Measurements from ENCODE around the gene CAMTA1.

CAMTA1 gene

DNA sequence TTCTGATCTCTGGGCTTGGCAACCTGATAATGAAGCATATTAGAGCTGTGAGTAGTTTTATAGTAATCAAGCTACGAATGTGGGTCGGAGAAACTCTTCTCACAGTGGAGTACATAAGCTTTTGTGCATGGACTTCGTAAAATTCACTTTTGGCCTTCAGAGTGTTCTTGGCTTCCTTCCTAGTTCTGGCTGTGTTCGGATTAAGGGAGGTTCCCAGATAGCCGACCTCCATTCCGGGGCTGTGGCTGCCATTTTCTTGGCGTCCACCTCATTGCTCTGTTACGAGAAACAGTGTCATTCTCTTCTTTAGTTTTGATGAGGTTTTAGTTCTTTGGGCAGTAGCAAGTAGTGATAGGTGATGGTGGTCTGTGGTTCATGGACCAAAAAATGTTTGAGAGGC is 26.3 kb downstream of the CAMTA1 start:
- Histone ChIP-seq H3K9ac (ENCODE audit: low read depth, low read length) (no peak overlapping the region), H3K27me3 (ENCODE audit: control insufficient read depth, insufficient read depth, low read length) (no peaks in the 10 kb centered on the region), H3K9me3 (ENCODE audit: control insufficient read depth, insufficient read depth, low read length) (no peaks in the 10 kb centered on the region), H3K4me1 (ENCODE audit: control insufficient read depth, insufficient read depth, low read length) (peaks cover 8% of the 10 kb centered on the region; the same call in 1 of the 2 replicates), H3K27ac (ENCODE audit: low read depth, low read length) (no peak overlapping the region), H3K36me3 (ENCODE audit: control insufficient read depth, insufficient read depth, low read length) (no peaks in the 10 kb centered on the region; the same call in 1 of the 2 replicates), H3K4me3 (ENCODE audit: low read depth, low read length) (no peak overlapping the region)

DNA sequence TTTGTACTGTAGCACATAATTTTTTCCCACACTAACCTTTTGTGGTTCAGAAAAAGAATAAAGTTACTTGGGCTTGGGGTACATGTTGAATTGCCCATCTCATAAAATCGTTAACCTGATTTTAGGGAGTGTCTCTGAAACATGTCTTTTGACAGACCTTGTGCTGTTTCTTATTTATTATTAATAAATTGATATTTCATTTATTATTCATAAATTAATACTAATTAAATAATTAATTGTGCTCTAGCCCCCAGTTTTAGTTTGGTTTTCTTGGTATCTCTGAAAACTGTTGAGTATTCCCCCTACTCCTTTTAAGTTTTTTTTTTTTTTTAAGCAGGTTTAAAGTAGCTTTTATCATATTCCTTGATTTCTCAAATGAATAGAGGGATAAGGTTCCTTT is 27.9 kb downstream of the CAMTA1 start:
- Histone ChIP-seq H3K27me3 (ENCODE audit: control insufficient read depth, insufficient read depth, low read length) (no peaks in the 10 kb centered on the region), H3K9me3 (ENCODE audit: control insufficient read depth, insufficient read depth, low read length) (no peaks in the 10 kb centered on the region), H3K36me3 (ENCODE audit: control insufficient read depth, insufficient read depth, low read length) (no peaks in the 10 kb centered on the region; the same call in 1 of the 2 replicates), H3K9ac (ENCODE audit: low read depth, low read length) (no peak overlapping the region), H3K27ac (ENCODE audit: low read depth, low read length) (no peak overlapping the region), H3K4me1 (ENCODE audit: control insufficient read depth, insufficient read depth, low read length) (0 out of 2 replicates have a peak, but pooled peaks cover 2% of the 10 kb centered on the region), H3K4me3 (ENCODE audit: low read depth, low read length) (no peak overlapping the region)

DNA sequence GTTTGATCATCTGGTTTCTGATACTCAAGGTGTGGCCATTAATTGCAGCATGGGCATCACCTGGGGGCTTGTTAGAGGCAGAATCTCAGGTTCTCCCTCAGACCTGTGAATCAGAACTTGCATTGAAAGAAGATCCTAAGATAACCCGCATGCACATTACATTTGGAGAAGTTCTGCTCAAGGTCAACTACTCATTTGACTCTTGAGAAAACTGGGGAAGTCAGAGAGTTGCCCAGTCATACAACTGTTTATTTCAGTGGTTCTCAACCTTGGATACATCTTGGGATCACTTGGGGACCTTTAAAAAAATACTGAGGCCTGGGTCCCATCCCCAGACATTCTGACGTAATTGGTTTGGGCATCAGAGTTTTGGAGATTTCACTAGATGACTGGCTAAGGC is 30.5 kb downstream of the CAMTA1 start:
- H3K4me3 ChIP-seq (ENCODE audit: low read depth, low read length): no peak overlapping the region
- no peaks in the 10 kb centered on the region; the same call in 1 of the 2 replicates for H3K36me3 ChIP-seq (ENCODE audit: control insufficient read depth, insufficient read depth, low read length)
- H3K27ac ChIP-seq (ENCODE audit: low read depth, low read length): no peak overlapping the region
- H3K4me1 ChIP-seq (ENCODE audit: control insufficient read depth, insufficient read depth, low read length): no peaks in the 10 kb centered on the region
- no peak overlapping the region for H3K9ac ChIP-seq (ENCODE audit: low read depth, low read length)
- H3K27me3 ChIP-seq (ENCODE audit: control insufficient read depth, insufficient read depth, low read length): no peaks in the 10 kb centered on the region
- H3K9me3 ChIP-seq (ENCODE audit: control insufficient read depth, insufficient read depth, low read length): no peaks in the 10 kb centered on the region

DNA sequence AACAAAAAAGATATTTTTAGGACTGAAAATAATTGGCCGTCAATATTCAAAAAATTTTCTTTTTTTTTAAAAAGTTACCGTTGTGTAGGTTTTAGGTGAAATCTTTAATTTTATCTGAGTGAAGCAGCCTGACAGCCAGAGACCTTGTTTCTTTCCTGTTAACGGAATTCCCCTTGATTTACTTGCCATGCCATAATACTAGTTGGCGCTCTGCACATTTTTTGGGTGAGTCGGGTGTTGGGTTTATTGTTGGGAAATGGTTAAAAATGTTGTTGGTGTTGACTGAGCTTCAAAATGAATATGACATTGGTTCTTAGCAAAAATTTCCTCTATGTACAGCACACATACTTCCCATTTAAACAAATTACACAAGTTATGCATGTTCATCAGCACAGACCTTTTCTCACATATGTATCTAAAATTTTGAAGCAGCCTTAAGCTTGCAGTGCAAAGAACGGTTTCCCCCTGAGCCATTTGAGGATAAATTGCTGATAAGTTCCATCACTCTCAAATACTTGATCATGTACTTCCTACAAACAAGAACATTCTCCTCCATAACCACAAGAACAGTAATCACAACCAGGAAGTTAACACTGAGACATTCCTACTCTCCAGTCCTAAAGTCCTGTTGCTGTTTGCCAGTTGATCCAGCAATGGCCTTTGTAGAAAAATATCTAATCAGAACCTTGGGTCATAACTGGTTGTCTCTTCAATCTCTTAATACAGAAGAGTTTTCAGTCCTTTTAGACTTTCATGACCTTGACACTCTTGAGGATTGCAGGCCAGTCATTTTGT is 34.2 kb downstream of the CAMTA1 start:
- H3K4me3 ChIP-seq (ENCODE audit: low read depth, low read length): no peak overlapping the region
- H3K9me3 ChIP-seq (ENCODE audit: control insufficient read depth, insufficient read depth, low read length): no peaks in the 10 kb centered on the region
- H3K27me3 ChIP-seq (ENCODE audit: control insufficient read depth, insufficient read depth, low read length): no peaks in the 10 kb centered on the region
- H3K9ac ChIP-seq (ENCODE audit: low read depth, low read length): no peak overlapping the region
- H3K27ac ChIP-seq (ENCODE audit: low read depth, low read length): no peak overlapping the region
- H3K4me1 ChIP-seq (ENCODE audit: control insufficient read depth, insufficient read depth, low read length): no peaks in the 10 kb centered on the region
- H3K36me3 ChIP-seq (ENCODE audit: control insufficient read depth, insufficient read depth, low read length): no peaks in the 10 kb centered on the region

DNA sequence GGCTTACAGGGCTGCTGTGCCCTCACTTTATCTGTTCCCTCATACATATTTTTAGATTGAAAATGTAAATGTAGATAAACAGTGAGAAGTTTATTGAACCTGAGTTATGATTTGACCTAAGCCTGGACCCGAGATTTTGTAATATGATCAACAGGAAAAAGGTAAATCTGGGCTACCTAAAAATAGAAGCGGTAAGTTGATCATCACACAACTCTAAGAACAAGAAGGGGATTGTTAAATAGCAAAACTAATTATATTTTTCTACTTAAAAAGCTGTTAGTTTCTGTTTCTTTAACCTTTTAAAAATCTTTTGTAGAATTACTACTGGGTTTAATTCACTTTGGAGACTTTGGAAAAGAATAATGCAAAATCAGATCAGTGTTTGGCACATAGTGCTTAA is 35.6 kb downstream of the CAMTA1 start:
- no peaks in the 10 kb centered on the region for H3K27me3 ChIP-seq (ENCODE audit: control insufficient read depth, insufficient read depth, low read length)
- no peak overlapping the region for H3K27ac ChIP-seq (ENCODE audit: low read depth, low read length)
- H3K9me3 ChIP-seq (ENCODE audit: control insufficient read depth, insufficient read depth, low read length): no peaks in the 10 kb centered on the region
- H3K36me3 ChIP-seq (ENCODE audit: control insufficient read depth, insufficient read depth, low read length): 0 out of 2 replicates have a peak, but pooled peaks cover 4% of the 10 kb centered on the region
- H3K4me3 ChIP-seq (ENCODE audit: low read depth, low read length): no peak overlapping the region
- H3K4me1 ChIP-seq (ENCODE audit: control insufficient read depth, insufficient read depth, low read length): no peaks in the 10 kb centered on the region
- H3K9ac ChIP-seq (ENCODE audit: low read depth, low read length): no peak overlapping the region

- Histone ChIP-seq H3K4me1 (ENCODE audit: control insufficient read depth, insufficient read depth, low read length) (peaks cover 4% of the 10 kb centered on the region; the same call in 1 of the 2 replicates), H3K9ac (ENCODE audit: low read depth, low read length) (no peak overlapping the region), H3K27me3 (ENCODE audit: control insufficient read depth, insufficient read depth, low read length) (no peaks in the 10 kb centered on the region), H3K9me3 (ENCODE audit: control insufficient read depth, insufficient read depth, low read length) (no peaks in the 10 kb centered on the region), H3K36me3 (ENCODE audit: control insufficient read depth, insufficient read depth, low read length) (0 out of 2 replicates have a peak, but pooled peaks cover 11% of the 10 kb centered on the region), H3K27ac (ENCODE audit: low read depth, low read length) (no peak overlapping the region), H3K4me3 (ENCODE audit: low read depth, low read length) (no peak overlapping the region)
Observed at GRCh38 chr1:6822530-6823359, 37.5 kb downstream of the CAMTA1 start.

DNA sequence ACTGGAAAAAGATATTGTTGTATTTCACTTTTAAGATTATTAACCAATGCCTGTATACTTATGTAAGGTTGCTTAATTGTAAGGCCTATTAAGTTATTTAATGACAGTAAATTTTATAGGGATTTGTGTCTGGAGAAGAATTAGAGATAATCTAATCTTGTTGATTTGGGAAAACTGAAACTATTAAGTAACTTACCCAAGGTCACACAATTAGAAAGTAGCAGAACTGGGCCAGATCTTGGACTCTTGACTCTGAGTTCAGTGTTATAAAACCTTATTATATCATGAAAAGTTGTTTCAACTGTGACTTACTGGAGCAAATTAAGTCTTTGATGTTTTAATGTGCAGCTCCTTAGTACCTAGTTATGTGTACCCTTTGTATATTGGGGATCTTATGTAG is 38.5 kb downstream of the CAMTA1 start:
- Histone ChIP-seq H3K36me3 (ENCODE audit: control insufficient read depth, insufficient read depth, low read length) (0 out of 2 replicates have a peak, but pooled peaks cover 11% of the 10 kb centered on the region), H3K9me3 (ENCODE audit: control insufficient read depth, insufficient read depth, low read length) (no peaks in the 10 kb centered on the region), H3K9ac (ENCODE audit: low read depth, low read length) (no peak overlapping the region), H3K4me1 (ENCODE audit: control insufficient read depth, insufficient read depth, low read length) (peaks cover 4% of the 10 kb centered on the region; the same call in 1 of the 2 replicates), H3K4me3 (ENCODE audit: low read depth, low read length) (no peak overlapping the region), H3K27ac (ENCODE audit: low read depth, low read length) (no peak overlapping the region), H3K27me3 (ENCODE audit: control insufficient read depth, insufficient read depth, low read length) (no peaks in the 10 kb centered on the region)

DNA sequence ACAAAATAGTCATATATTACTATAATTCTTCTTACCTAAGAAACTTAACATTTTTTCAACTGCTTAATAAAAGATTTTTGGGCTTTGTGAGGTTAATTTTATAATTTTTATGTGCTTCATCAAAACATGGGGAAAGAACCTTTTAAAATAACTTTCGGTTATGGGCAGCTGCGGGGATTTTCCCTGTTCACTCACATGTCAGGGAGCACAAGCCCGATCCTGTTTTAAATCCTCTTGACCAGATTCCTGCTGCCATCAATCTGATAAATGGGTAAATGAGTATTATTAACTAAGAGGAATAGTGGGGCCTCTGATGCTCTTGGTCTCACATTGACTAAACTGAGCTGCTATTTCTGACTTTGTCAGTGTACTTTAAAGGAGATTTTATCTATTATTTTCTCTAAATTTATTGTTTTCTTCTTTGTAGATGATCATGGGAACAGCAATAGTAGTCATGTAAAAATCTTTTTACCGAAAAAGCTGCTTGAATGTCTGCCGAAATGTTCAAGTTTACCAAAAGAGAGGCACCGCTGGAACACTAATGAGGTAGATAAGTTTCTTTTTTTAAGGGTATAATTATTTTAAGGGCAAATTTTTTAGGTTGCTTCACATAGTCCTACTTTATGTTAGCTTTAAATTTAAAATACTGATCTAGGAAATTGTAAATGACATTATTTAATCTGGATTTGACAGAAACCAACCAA is 39.6 kb downstream of the CAMTA1 start:
- H3K36me3 ChIP-seq (ENCODE audit: control insufficient read depth, insufficient read depth, low read length): peaks cover 17% of the 10 kb centered on the region; the same call in 1 of the 2 replicates
- no peaks in the 10 kb centered on the region for H3K9me3 ChIP-seq (ENCODE audit: control insufficient read depth, insufficient read depth, low read length)
- peaks cover 4% of the 10 kb centered on the region; the same call in 1 of the 2 replicates for H3K4me1 ChIP-seq (ENCODE audit: control insufficient read depth, insufficient read depth, low read length)
- no peak overlapping the region for H3K4me3 ChIP-seq (ENCODE audit: low read depth, low read length)
- H3K27me3 ChIP-seq (ENCODE audit: control insufficient read depth, insufficient read depth, low read length): no peaks in the 10 kb centered on the region
- H3K9ac ChIP-seq (ENCODE audit: low read depth, low read length): no peak overlapping the region
- H3K27ac ChIP-seq (ENCODE audit: low read depth, low read length): no peak overlapping the region

DNA sequence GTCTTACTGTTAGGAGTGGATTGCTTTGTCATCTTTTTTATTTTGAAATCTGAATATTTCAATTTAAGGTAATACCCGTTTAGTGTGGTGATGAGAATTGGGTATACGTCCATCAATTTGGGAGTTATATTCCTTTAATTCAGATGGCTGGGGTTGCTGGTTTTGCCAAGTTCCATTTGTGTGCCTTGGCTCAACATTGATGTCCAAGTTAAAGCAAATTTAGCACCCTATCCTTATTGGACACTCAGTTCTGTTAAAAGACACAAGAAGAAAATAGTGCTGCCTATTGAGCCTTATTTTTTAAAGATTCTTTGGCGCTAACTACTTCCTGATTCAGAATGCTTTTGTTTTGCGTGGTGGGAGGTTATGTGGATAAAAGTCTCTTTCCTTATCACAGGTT is 40.6 kb downstream of the CAMTA1 start:
- Histone ChIP-seq H3K36me3 (ENCODE audit: control insufficient read depth, insufficient read depth, low read length) (peaks cover 17% of the 10 kb centered on the region; the same call in 1 of the 2 replicates), H3K27me3 (ENCODE audit: control insufficient read depth, insufficient read depth, low read length) (no peaks in the 10 kb centered on the region), H3K4me1 (ENCODE audit: control insufficient read depth, insufficient read depth, low read length) (peaks cover 4% of the 10 kb centered on the region; the same call in 1 of the 2 replicates), H3K4me3 (ENCODE audit: low read depth, low read length) (no peak overlapping the region), H3K27ac (ENCODE audit: low read depth, low read length) (no peak overlapping the region), H3K9ac (ENCODE audit: low read depth, low read length) (no peak overlapping the region), H3K9me3 (ENCODE audit: control insufficient read depth, insufficient read depth, low read length) (no peaks in the 10 kb centered on the region)

DNA sequence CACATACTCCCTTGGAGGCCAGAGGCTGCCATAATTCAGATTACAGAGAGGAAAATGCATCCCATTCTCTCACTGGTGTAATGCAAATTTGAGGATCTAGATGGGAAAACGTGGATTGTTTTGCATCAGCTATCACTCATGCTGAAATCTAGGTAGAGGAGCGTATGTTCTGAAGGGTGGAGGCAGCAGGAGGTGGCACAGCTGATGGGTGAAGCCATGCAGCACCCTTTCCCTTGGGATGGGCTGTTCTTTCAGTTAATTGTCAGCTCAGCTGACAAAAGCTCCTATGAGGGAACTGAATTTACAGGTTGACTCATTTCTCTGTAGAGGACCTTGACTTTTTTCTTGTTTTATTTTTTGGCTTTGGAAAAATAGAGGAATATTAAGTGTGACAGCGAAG is 41.8 kb downstream of the CAMTA1 start:
- H3K9ac ChIP-seq (ENCODE audit: low read depth, low read length): no peak overlapping the region
- H3K4me1 ChIP-seq (ENCODE audit: control insufficient read depth, insufficient read depth, low read length): peaks cover 4% of the 10 kb centered on the region; the same call in 1 of the 2 replicates
- no peaks in the 10 kb centered on the region for H3K9me3 ChIP-seq (ENCODE audit: control insufficient read depth, insufficient read depth, low read length)
- H3K4me3 ChIP-seq (ENCODE audit: low read depth, low read length): no peak overlapping the region
- H3K36me3 ChIP-seq (ENCODE audit: control insufficient read depth, insufficient read depth, low read length): peaks cover 17% of the 10 kb centered on the region; the same call in 1 of the 2 replicates
- H3K27me3 ChIP-seq (ENCODE audit: control insufficient read depth, insufficient read depth, low read length): no peaks in the 10 kb centered on the region
- no peak overlapping the region for H3K27ac ChIP-seq (ENCODE audit: low read depth, low read length)

Measured in HUES48 (cell line).